GM04503 (cell line): Measurements from ENCODE around the gene DTNBP1.
A peak's percentile ranks its signal among the peaks of the same experiment; 100 is the strongest.

Source experiments
- DNase-seq: peaks from one replicate; pipeline ENCODE4 v3.0.0-alpha.2; 2012; ENCODE audit warnings: low read depth

The DTNBP1 gene

GRCh38 chr6:15623276-15624116, 39.3 kb downstream of the DTNBP1 start:
- DNase-seq, result no peak

DNA sequence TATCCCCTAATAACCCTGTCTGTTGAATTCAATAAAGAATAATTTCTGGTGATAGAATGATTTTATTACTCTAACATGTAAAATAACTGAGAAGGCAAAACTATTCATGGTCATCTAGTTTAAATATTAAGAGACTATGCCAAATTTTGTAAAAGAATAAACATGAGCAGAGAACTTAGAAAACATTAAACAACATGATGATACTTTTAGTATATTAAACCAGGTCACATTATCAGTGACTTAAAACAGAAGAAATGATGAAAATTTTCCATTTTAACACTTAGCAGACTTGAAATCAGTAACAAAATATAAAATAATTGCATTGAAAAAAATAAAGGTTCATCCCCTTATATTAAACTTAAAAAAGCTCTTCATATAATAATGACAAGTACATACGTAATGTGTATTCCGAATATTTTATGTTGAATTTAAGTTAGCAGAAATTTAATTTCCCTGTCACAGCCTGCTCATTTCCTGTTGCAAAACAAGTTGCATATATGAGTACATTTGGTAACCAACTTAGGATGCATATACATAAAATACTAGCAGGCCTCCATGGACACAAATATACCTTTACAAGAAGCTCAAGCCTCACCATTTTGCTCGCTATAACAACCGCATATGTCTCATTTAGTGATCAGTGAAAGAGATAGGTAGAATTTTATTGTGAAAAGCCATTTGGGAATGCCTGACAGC, 40.6 kb downstream of the DTNBP1 start:
- DNase-seq, result no peak

- DNase-seq, result no peak
Measured at GRCh38 chr6:15621203-15622044, 41.4 kb downstream of the DTNBP1 start.

- no peak for DNase-seq
Measured at GRCh38 chr6:15620611-15621010, 42.2 kb downstream of the DTNBP1 start.

GRCh38 chr6:15619330-15619729, 43.5 kb downstream of the DTNBP1 start:
- DNase-seq, result no peak

DNA sequence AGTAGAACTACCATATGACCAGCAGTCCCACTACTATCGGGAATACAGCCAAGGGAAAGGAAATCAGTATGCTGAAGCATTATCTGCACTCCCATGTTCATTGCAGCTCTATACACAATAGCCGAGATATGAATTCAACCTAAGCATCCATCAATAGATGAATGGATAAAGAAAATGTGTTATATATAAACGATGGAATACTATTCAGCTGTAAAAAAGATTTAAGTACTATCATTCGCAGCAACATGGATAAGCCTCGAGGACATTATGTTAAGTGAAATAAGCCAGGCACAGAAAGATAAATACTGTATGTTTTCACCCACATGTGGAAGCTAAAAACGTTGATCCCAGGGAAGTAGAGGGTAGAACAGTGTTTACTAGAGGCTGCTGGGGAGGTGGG, 44.1 kb downstream of the DTNBP1 start:
- DNase-seq, result no peak

DNA sequence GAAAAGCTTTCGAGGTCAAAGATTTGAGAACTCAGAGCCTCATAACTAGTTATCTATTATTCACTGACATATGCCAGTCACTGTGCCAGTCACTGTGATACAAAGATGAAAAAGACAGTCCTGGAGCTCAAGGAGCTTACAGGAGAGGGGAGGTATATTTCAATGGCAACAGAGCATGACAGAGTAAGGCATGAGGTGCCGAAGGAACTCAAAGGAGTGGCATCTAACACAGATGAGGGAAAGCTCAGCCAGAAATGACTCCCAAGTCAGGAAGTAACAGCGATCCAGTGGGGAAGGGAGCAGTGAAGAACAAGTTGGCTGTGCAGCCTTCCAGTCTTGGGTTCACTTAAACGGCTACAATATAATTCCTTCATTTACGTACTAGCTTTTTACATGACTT, 46.6 kb downstream of the DTNBP1 start:
- DNase-seq, result no peak

- DNase-seq, result no peak
Measured at GRCh38 chr6:15615802-15616201, 47.0 kb downstream of the DTNBP1 start.

DNA sequence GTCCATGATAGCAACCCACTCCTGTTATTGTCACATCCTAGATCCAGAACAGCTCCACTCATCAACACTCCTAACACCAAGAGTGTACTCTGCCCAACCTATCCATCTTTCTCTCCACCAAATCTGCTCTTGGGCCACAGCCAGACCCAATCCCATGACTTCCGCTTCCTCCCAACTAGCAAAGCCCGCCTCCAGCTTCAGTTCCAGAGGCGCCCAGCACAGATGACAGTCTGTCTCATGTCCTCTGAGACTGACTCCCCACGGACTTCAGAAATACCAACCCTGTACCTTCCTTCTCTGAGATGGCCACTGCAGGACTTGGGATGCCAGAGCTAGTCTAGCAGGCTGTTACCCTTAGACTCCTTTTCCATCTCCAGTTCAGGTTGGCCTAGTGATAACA, 48.6 kb downstream of the DTNBP1 start:
- DNase-seq, result no peak

GRCh38 chr6:15608396-15608795, 54.4 kb downstream of the DTNBP1 start:
- DNase-seq, result peak; percentile 68

DNA sequence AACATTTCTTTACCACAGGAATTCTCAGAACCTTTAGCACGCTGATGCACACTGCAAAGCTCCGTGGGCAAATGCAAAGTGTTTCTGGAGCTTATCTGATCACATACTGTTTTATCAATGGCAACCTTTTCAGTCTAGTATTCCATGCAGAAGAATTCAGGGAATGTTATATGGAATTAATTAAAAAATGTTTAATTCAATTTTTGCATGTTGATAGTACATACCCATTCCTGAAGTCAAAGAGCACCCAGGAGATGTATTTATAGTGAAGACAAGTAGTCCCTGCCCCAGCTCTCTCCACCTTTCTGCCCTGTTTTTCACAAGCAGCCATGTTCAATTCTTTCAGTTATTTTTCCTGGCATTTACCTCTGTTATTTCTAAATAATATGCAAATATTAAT, 55.2 kb downstream of the DTNBP1 start:
- DNase-seq, result no peak

DNA sequence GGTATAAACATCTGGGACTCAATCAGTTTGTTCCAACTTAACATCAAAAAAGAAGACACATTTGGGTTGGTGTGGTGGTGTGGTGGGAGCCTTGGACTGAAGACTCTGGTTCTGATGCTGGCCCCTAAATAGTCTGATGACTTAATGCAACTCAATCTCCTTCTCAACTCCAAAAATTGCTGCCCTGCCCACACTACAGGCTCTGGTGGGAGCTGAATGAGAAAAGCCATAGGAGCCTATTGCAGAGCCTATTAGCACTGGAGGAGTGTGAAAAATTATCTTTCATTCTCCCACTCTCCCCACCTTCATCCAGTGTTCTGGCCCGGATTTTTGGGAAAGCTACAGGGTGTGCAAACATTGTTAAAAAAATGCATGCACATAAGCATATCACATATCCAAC, 56.5 kb downstream of the DTNBP1 start:
- DNase-seq, result no peak

DNA sequence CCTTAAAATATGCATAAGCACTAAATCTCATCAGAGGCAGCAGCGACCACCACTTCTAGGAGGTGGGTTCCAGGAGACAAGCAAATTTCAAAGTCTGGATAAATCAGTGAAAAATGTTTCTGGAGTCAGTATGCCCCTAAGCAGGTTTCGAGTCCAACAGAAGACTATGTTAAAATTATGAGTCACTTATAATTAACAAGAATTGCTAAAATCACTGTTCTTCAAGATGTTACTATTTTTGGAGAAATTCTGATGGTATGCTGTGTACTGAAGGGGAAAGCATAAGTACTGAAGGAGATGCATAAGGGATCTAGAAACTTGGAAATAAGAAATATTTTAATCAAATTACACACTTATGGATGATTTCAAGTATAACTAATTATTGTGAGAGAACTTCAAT, 58.0 kb downstream of the DTNBP1 start:
- no peak for DNase-seq

GRCh38 chr6:15602154-15602553, 60.7 kb downstream of the DTNBP1 start:
- DNase-seq, result no peak

DNA sequence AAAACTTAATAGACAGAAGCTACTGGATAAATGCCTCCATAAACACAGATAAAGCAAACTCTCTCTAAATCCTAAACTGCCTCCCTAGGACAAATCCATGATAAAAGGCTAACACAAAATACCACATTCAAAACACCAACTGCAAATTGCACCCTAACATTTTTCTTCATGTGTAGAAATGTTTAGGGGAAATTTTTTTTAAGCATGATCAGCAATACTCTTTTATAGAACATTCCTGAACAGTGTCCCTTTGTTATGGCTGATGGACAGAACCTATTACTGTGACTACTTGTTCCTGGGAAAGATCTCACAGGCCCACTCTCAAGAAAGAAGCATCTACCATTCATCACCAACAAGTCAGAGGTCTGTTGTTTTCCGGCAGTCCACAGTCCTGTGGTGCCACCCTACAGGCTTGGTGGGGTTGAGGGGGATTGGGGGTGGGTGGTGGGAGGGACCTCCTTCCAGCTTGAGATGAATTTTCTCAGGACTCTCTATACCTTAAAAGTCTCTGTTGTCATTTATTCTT, 64.5 kb downstream of the DTNBP1 start:
- DNase-seq, result no peak

- no peak for DNase-seq
Measured at GRCh38 chr6:15596186-15596896, 66.5 kb downstream of the DTNBP1 start.

DNA sequence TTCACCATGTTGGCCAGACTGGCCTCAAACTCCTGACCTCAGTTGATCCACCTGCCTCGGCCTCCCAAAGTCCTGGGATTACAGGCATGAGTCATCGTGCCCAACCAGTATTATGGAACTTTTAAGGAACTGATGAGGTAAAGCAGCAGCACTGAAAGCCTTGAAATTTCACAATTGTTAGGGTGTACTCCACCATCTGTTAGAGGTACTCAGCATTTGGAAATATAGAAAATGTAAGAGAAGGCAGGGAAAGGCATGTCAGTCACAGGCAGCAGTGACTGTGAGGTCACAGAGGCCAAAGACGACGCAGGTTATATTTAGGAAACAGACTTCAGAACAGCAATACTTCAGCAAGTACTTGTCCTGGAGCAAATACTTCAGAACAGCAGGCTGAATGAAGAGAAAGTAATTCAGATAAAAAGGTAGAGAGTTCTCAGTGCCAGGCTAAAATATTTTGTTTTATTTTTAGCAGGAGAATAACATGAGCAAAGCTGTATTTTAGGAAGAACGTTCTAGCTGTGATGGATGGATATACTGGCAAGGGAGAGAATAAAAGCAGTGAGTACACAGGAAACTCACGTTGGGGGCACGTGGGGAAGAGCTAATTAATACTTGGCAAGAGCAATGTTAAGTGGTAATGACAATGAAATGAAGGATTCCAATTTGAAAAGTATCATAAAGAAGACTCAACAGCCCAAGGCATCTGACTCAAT, 67.2 kb downstream of the DTNBP1 start:
- DNase-seq, result no peak

- DNase-seq, result no peak
Measured at GRCh38 chr6:15594512-15595259, 68.1 kb downstream of the DTNBP1 start.

DNA sequence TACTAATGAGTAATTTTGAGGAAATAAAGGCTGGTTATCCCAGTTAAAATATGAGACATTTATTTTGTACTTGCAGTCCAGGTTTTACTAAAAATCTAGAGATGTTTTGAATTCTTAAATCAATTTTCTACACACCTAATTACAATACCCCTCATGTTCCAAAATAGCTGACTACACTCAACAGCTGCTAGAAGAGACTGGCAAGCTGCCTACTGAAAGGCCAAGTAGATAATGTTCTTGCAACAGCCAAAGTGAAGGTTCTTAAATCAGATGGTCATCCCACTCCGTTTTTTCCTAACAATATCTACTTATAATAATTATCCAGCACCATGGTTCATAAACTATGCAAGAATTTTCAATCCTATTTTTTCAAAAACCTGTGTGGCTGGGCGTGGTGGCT, 69.0 kb downstream of the DTNBP1 start:
- no peak for DNase-seq

DNA sequence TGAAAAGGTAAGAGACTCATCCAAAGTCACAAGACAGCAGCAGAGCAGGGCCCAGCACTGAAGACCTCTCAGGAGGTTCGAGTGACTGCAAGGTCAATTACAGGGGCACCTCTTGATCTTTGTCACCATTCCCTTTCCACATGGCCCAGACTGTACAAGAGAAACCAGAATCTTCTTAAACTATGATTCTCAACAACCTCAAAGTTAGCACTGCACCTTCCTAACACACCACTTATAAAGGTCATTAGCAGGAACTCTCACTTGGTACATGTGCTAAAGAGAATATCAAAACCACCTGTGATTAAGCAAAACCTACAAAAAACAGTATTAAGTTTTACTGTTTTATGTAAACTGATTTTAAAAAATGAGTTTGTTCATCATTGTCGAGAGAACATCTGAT, 70.2 kb downstream of the DTNBP1 start:
- no peak for DNase-seq
